Heart left ventricle (tissue), 16 donors: ENCODE results near the gene ZNF223. TPM values are rescaled to one million over a fixed set of nuclear protein-coding genes. Genes with fewer than 3 reads are reported as not detected.

Source experiments
- ATAC-seq, 4 donors: fragments of 200-7000 bp; cut with Tn5 transposase; one replicate each; pipeline ENCODE4 v1.9.1; 2020 to 2022; ENCODE audit warnings: moderate library complexity in 4 of 4, mild to moderate bottlenecking in 3 of 4, moderate number of reproducible peaks in 1 of 4
- DNase-seq, 5 donors: peaks; one replicate each; pipeline ENCODE4 v3.0.0-alpha.2; 2020
- H3K27ac ChIP-seq, 12 donors: fragments of 200-600 bp; sonication (generic) in 4 of 12; one replicate each; pipeline versions ENCODE4 v1.5.0 to v1.8.0; 2016 to 2022; ENCODE audit warnings: mild to moderate bottlenecking in 2 of 12
- H3K27me3 ChIP-seq, 9 donors: fragments of 200-600 bp; sonication (generic) in 2 of 9; one replicate each; pipeline versions ENCODE4 v1.5.1 to v1.8.0; 2016 to 2022; ENCODE audit warnings: mild to moderate bottlenecking in 3 of 9
- H3K36me3 ChIP-seq, 9 donors: fragments of 200-600 bp; sonication (generic) in 2 of 9; one replicate each; pipeline versions ENCODE4 v1.5.0 to v1.8.0; 2018 to 2022; ENCODE audit warnings: mild to moderate bottlenecking in 2 of 9
- H3K4me1 ChIP-seq, 12 donors: fragments of 200-600 bp; sonication (generic) in 4 of 12; one replicate each; pipeline versions ENCODE4 v1.5.0 to v1.8.0; 2016 to 2022; ENCODE audit warnings: mild to moderate bottlenecking in 3 of 12
- H3K4me3 ChIP-seq, 12 donors: fragments of 200-600 bp; sonication (generic) in 4 of 12; one replicate each; pipeline versions ENCODE4 v1.5.0 to v1.8.0; 2017 to 2022; ENCODE audit warnings: mild to moderate bottlenecking in 9 of 12, moderate library complexity in 4 of 12
- H3K9me3 ChIP-seq, 12 donors: fragments of 200-600 bp; sonication (generic) in 4 of 12; one replicate each; pipeline versions ENCODE4 v1.5.0 to v1.8.0; 2016 to 2022; ENCODE audit warnings: mild to moderate bottlenecking in 1 of 12
- CTCF ChIP-seq, 12 donors: fragments of 200-600 bp; sonication (generic) in 4 of 12; IDR thresholded peaks; one replicate each; pipeline versions ENCODE4 v1.5.0 to v1.8.0; 2018 to 2022; ENCODE audit warnings: antibody characterized with exemption in 12 of 12, mild to moderate bottlenecking in 5 of 12
- POLR2A ChIP-seq, 2 donors: fragments of 450-650 bp; IDR thresholded peaks; one replicate each; pipeline ENCODE4 v1.6.1; 2017; ENCODE audit warnings: antibody characterized with exemption in 2 of 2, mild to moderate bottlenecking in 2 of 2, moderate library complexity in 2 of 2
- WGBS, 4 donors: extraction: QIAGEN DNeasy Blood & Tissue Kit in 2 of 4; methylation state at CpG; one replicate each; pipeline versions ENCODE4 v1.1.5 to v1.1.7; 2013 to 2018; 5-methylcytosine and 5-hydroxymethylcytosine counted together
- intact Hi-C, 10 donors: fragments of 100-400 bp; cut with DNase I; formaldehyde crosslinking; loops; one replicate each; pipeline versions ENCODE4 v1.11.1 to v1.14.2; 2022
- polyA plus RNA-seq, 2 donors: library from polyadenylated mRNA; stranded (reverse); fragments of 200-250 nt; gene quantifications; one replicate each; pipeline ENCODE4 v1.2.3, GENCODE V29; 2013
- total RNA-seq, 9 donors: library from RNA; depleted of rRNA in 2 of 9; stranded (reverse); fragments of >200 nt in 2 of 9; fragmentation: NEBNext Ultra II Directional in 3 of 9; extraction: Animal tissue kit (Norgen Biotek cat#: 25700) in 3 of 9; gene quantifications; one replicate each; pipeline versions ENCODE4 v1.1.0 to v1.2.4, GENCODE V29; 2016 to 2023
- donor health status: ischemic (EF 13 %, LVEDD 7.1; RV severe dilation, severe dysfunction).
- donor health status: healthy with polysubstance abuse.
- donor health status: DM: no; HTN: yes; CAD: no.
- donor health status: DM: no; HTN: no; CAD: no.
- donor health status: ischemic (EF 25% LVEDD 6.9; RV normal size, moderate dysfunction).
- donor health status: ischemic (EF 25% LVEDD 5.7; RV mildly dilated, moderate dysfunction).
- donor health status: healthy.
- donor health status: DM: yes; HTN: yes; CAD: no.
- donor health status: ischemic (EF 35%, LVEDD 5.7; RV mildly dilated, moderate dysfunction).
- donor health status: nonischemic (EF 11% LVEDD 7.7; RV severe dilation, severe dysfunction).
- donor health status: DM: yes; HTN: yes; CAD: no.
- donor health status: PGD.
- donor health status: ischemic (EF 29% LVEDD 5.4; RV normal size, mild dysfunction).
- donor health status: nonischemic (EF 23%, LVEDD 6.1; RV moderate dilation, normal function).

Gene ZNF223
- total and polyA plus RNA-seq, 11 donors: 1.7 to 5.1 (median 3.2) TPM

DNA sequence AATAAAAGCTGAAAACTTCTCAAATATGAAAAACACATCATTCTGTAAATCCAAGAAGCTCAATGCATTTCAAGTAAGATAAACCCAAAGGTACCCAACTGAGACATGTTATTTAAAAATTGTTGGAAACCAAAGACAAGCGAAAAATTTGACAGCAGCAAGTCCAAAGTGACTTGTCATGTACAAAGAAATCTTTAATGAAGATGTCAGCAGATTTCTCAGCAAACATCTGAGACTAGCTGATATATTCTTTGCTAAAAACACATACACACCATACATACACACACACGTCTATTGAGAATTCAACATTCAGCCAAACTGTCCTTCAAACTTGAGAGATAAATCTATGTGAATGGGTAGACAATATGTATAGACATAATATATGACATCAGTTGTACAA, 32.3 kb upstream of the ZNF223 start:
- no peak for ATAC-seq
- intact Hi-C loops: no loop called here
- WGBS, 4 donors: 38 to 49% (median 40%) methylated on average over 2 of the region's 2 CpGs

GRCh38 chr19:44021221-44021620, 30.6 kb upstream of the ZNF223 start:
- DNase-seq: no peak
- no peak overlapping the region for H3K27ac ChIP-seq
- ATAC-seq: no peak
- peaks cover 0 to 3% (median 0%) of the 10 kb centered on the region in 9 donors for H3K27me3 ChIP-seq
- H3K4me1 ChIP-seq: peaks cover 0 to 9% (median 4%) of the 10 kb centered on the region in 12 donors
- peaks cover 0 to 5% (median 0%) of the 10 kb centered on the region in 12 donors for H3K9me3 ChIP-seq
- TF ChIP-seq CTCF (IDR thresholded peaks at IDR 0.05): no peak
- TF ChIP-seq POLR2A (IDR thresholded peaks at IDR 0.05): no peak
- intact Hi-C loops: no loop called here
- no peak overlapping the region for H3K4me3 ChIP-seq
- no peaks in the 10 kb centered on the region for H3K36me3 ChIP-seq

More for the DNA sequence above, 32.3 kb upstream of the ZNF223 start:
- Histone ChIP-seq H3K4me1 (peaks cover 0 to under 1% (median 0%) of the 10 kb centered on the region in 12 donors), H3K36me3 (no peaks in the 10 kb centered on the region), H3K9me3 (peaks cover 0 to 22% (median 0%) of the 10 kb centered on the region in 12 donors), H3K27ac (no peak overlapping the region), H3K4me3 (no peak overlapping the region), H3K27me3 (peaks cover 0 to 3% (median 0%) of the 10 kb centered on the region in 9 donors)
- TF ChIP-seq POLR2A (IDR thresholded peaks at IDR 0.05): no peak
- no peak for TF ChIP-seq CTCF (IDR thresholded peaks at IDR 0.05)
- no peak for DNase-seq

DNA sequence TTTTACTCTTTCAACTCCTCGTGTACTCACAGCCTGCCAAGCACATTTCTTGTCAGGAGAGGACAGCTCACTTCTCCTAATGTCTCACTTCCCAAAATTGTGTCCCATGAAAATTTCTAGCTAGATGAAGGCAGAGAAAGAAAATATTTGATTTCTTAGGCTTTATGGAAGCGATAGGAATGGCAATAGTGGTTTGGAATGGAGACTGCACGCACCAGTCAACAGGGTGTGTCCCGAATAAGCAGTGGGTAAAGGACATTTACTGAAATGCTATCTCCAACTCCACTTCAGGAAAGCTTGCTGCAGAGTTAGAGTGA, 27.0 kb upstream of the ZNF223 start:
- Histone ChIP-seq H3K36me3 (peaks cover 2 to 33% (median 33%) of the 10 kb centered on the region in 9 donors), H3K9me3 (peaks cover 0 to 31% (median 16%) of the 10 kb centered on the region in 12 donors), H3K27ac (peak overlapping the region in 11 of 12 donors; percentile 27 to 82 (median 64)), H3K27me3 (peaks cover 0 to 3% (median 0%) of the 10 kb centered on the region in 9 donors), H3K4me3 (peak overlapping the region; percentile 62 to 92 (median 82)), H3K4me1 (peaks cover 0 to 9% (median 4%) of the 10 kb centered on the region in 12 donors)
- ATAC-seq (no peak), DNase-seq (no peak)
- no peak for TF ChIP-seq CTCF (IDR thresholded peaks at IDR 0.05)
- 40 to 43% (median 42%) methylated on average over 4 of the region's 4 CpGs for WGBS, 4 donors
- intact Hi-C loops: loop anchor here in 2 of 10 donors (1.0 to 2.0 kb wide), 2 partner anchors 22 to 23 kb away; partner anchors contain the start of gene ZNF230 (in 2 of the 2)

DNA sequence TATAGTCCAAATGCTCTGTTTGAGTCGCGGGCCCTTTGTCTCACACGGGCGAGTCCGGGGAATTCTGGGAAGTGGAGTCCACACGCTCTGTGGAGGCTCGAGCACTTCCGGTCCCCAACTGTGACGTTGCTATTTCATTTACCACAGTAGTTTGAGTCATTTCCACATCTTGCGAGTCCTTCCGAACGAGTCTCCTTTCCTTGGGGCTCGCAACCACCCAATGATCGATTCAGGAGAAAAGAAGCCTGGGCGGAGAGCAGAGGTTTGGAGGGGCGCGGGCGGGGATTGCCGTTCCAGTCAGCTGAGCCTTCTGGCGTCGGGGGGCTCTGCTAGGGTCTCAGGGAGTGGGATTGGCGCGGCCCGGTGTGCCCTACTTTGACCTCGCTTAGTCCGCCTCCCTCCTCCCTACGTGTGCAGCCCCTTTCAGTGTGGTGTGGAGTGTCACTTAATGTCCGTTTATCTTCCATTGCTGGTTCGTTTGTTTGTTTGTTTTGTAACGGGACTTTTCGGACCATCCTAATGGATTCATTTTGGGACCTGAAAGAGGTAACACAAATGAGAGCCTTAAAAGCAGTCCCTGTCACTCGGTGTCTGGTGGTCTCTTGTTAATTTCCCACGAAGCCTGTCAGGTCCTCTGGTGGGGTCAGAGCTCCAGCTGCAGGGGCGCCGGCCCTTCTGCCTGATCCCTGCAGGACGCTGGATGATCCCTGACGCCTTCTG, 26.5 kb upstream of the ZNF223 start, which contains the start of gene ZNF222:
ZNF222 (plus strand) TSS at position 163 of the 720 bp plus-strand sequence; CDS start at position 221, 58 bp downstream.
- peaks cover 0 to 9% (median 4%) of the 10 kb centered on the region in 12 donors for H3K4me1 ChIP-seq
- H3K27me3 ChIP-seq: peaks cover 0 to 3% (median 0%) of the 10 kb centered on the region in 9 donors
- peak; percentile 85 to 91 (median 87) for DNase-seq
- H3K4me3 ChIP-seq: peak within 1 kb of the TSS; percentile 62 to 92 (median 82)
- intact Hi-C loops: loop anchor here in 2 of 10 donors (1.0 to 2.0 kb wide), 2 partner anchors 23 kb away; partner anchors contain the start of gene ZNF230 (in 2 of the 2)
- peak; percentile 90 to 100 (median 100) for ATAC-seq
- peak within 1 kb of the TSS; percentile 27 to 82 (median 64) for H3K27ac ChIP-seq
- H3K36me3 ChIP-seq: peaks cover 2 to 39% (median 38%) of the 10 kb centered on the region in 9 donors
- H3K9me3 ChIP-seq: peaks cover 0 to 36% (median 21%) of the 10 kb centered on the region in 12 donors
- WGBS, 4 donors: 1 to 2% (median 1%) methylated on average over 37 of the region's 37 CpGs
- TF ChIP-seq CTCF (IDR thresholded peaks at IDR 0.05) (no peak), POLR2A (IDR thresholded peaks at IDR 0.05) (no peak)
